ENCODE data around the gene CACNG1. TPM values are rescaled to one million over a fixed set of nuclear protein-coding genes. Genes with fewer than 3 reads are reported as not detected.

The CACNG1 gene
- total and polyA plus RNA-seq, 2 donors (not counting 1 experiment from before 2014, with no cell fraction given) = not detected

DNA sequence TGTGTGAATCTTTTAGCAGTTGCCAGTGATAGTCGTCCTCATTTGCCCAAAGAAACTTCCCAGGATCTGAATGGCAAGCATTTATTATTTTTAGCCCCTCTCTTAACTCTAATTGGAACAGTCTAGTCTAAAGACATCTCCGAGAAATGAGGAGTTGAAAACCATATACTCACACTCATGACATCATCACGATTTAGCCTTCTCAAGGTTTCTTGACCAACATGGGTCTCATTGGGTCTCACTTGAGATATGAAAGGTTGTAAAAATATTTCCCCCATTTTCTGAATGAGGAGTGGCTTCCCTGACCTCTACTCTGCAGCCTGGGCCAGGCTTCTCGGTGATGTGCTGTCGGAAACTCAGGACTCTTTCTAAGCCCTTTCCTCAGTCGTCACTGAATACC is 37.1 kb upstream of the CACNG1 start:
- Histone ChIP-seq H3K27me3 (ENCODE audit: control insufficient read depth, insufficient read depth, low read length) (no peaks in the 10 kb centered on the region), H3K36me3 (ENCODE audit: control insufficient read depth, insufficient read depth, low read length) (no peaks in the 10 kb centered on the region), H3K27ac (ENCODE audit: insufficient read depth, low read length) (no peak overlapping the region), H3K4me2 (ENCODE audit: extremely low read depth, insufficient read depth, low read length) (no peak overlapping the region), H3K9me3 (ENCODE audit: control insufficient read depth, insufficient read depth, low read depth, low read length) (no peaks in the 10 kb centered on the region), H4K20me1 (ENCODE audit: control insufficient read depth, extremely low read depth, insufficient read depth, low read length) (no peaks in the 10 kb centered on the region), H3K9ac (ENCODE audit: insufficient read depth, low read length) (no peak overlapping the region), H2AFZ (ENCODE audit: low read length) (no peak overlapping the region), H3K4me1 (ENCODE audit: control insufficient read depth, extremely low read depth, insufficient read depth, low read length) (no peaks in the 10 kb centered on the region), H3K4me3 (replicated peaks in 1 of 4; ENCODE audit: control extremely low read depth in 1 of 4, insufficient read depth in 1 of 4, low read depth in 3 of 4, low read length in 4 of 4) (no peak overlapping the region), H3K79me2 (ENCODE audit: control insufficient read depth, insufficient read depth, low read length) (no peaks in the 10 kb centered on the region)
- DNase-seq (ENCODE audit: low read depth in 2 of 2) = no peak
- TF ChIP-seq EZH2 (IDR thresholded peaks at IDR 0.05; ENCODE audit: low read length, missing control alignments) = no peak
- TF ChIP-seq, protein P1, sequence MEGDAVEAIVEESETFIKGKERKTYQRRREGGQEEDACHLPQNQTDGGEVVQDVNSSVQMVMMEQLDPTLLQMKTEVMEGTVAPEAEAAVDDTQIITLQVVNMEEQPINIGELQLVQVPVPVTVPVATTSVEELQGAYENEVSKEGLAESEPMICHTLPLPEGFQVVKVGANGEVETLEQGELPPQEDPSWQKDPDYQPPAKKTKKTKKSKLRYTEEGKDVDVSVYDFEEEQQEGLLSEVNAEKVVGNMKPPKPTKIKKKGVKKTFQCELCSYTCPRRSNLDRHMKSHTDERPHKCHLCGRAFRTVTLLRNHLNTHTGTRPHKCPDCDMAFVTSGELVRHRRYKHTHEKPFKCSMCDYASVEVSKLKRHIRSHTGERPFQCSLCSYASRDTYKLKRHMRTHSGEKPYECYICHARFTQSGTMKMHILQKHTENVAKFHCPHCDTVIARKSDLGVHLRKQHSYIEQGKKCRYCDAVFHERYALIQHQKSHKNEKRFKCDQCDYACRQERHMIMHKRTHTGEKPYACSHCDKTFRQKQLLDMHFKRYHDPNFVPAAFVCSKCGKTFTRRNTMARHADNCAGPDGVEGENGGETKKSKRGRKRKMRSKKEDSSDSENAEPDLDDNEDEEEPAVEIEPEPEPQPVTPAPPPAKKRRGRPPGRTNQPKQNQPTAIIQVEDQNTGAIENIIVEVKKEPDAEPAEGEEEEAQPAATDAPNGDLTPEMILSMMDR (conservative IDR thresholded peaks at IDR 0.05 in 1 of 2, IDR thresholded peaks at IDR 0.05 in 1 of 2; ENCODE audit: low read depth in 1 of 2, low read length in 2 of 2) = no peak

GRCh38 chr17:67008101-67008500 is 36.3 kb upstream of the CACNG1 start:
- H3K27ac ChIP-seq (ENCODE audit: insufficient read depth, low read length) = no peak overlapping the region
- no peak for TF ChIP-seq EZH2 (IDR thresholded peaks at IDR 0.05; ENCODE audit: low read length, missing control alignments)
- TF ChIP-seq, protein P1 (conservative IDR thresholded peaks at IDR 0.05 in 1 of 2, IDR thresholded peaks at IDR 0.05 in 1 of 2; ENCODE audit: low read depth in 1 of 2, low read length in 2 of 2) = no peak
- H3K4me3 ChIP-seq (replicated peaks in 1 of 4; ENCODE audit: control extremely low read depth in 1 of 4, insufficient read depth in 1 of 4, low read depth in 3 of 4, low read length in 4 of 4) = no peak overlapping the region
- no peak overlapping the region for H3K9ac ChIP-seq (ENCODE audit: insufficient read depth, low read length)
- no peak overlapping the region for H2AFZ ChIP-seq (ENCODE audit: low read length)
- no peaks in the 10 kb centered on the region for H3K9me3 ChIP-seq (ENCODE audit: control insufficient read depth, insufficient read depth, low read depth, low read length)
- no peaks in the 10 kb centered on the region for H4K20me1 ChIP-seq (ENCODE audit: control insufficient read depth, extremely low read depth, insufficient read depth, low read length)
- no peak for DNase-seq (ENCODE audit: low read depth in 2 of 2)
- no peak overlapping the region for H3K4me2 ChIP-seq (ENCODE audit: extremely low read depth, insufficient read depth, low read length)
- no peaks in the 10 kb centered on the region for H3K4me1 ChIP-seq (ENCODE audit: control insufficient read depth, extremely low read depth, insufficient read depth, low read length)
- H3K27me3 ChIP-seq (ENCODE audit: control insufficient read depth, insufficient read depth, low read length) = no peaks in the 10 kb centered on the region
- no peaks in the 10 kb centered on the region for H3K79me2 ChIP-seq (ENCODE audit: control insufficient read depth, insufficient read depth, low read length)
- no peaks in the 10 kb centered on the region for H3K36me3 ChIP-seq (ENCODE audit: control insufficient read depth, insufficient read depth, low read length)

DNA sequence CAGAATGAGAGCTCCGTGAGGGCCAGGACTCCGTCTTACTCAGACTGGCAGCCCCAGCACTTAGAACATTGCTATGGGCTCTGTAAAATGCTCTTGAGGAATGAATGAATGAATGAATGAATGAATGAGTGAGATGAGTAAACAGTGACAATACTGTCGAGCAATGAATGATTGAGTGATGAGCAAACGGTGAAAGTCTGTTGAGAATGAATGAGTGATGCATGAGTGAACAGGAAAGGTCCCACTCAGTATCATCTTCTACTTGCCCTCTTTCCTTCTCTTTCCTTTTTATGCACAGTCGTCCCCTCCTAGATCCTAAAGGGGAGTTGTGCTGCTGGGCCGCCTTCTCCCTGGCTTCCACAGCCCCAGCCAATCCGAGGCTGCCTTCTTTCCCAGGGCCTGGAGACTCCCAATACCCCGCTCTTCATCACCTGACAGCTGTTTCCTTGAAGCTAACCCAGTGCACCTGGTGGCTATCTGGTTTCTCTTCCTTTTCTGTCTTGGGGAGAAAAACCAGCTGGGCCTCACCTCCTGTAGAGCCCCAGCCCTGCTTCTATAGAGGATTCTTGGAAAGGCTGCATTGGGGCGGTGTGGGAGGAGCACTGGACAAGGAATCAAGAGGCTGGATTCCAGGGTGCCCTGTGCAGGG is 32.7 kb upstream of the CACNG1 start:
- Histone ChIP-seq H3K4me3 (replicated peaks in 1 of 4; ENCODE audit: control extremely low read depth in 1 of 4, insufficient read depth in 1 of 4, low read depth in 3 of 4, low read length in 4 of 4) (no peak overlapping the region), H3K9ac (ENCODE audit: insufficient read depth, low read length) (no peak overlapping the region), H3K27me3 (ENCODE audit: control insufficient read depth, insufficient read depth, low read length) (no peaks in the 10 kb centered on the region), H3K9me3 (ENCODE audit: control insufficient read depth, insufficient read depth, low read depth, low read length) (no peaks in the 10 kb centered on the region), H3K27ac (ENCODE audit: insufficient read depth, low read length) (no peak overlapping the region), H2AFZ (ENCODE audit: low read length) (no peak overlapping the region), H3K4me1 (ENCODE audit: control insufficient read depth, extremely low read depth, insufficient read depth, low read length) (no peaks in the 10 kb centered on the region), H3K4me2 (ENCODE audit: extremely low read depth, insufficient read depth, low read length) (no peak overlapping the region), H4K20me1 (ENCODE audit: control insufficient read depth, extremely low read depth, insufficient read depth, low read length) (no peaks in the 10 kb centered on the region), H3K36me3 (ENCODE audit: control insufficient read depth, insufficient read depth, low read length) (no peaks in the 10 kb centered on the region), H3K79me2 (ENCODE audit: control insufficient read depth, insufficient read depth, low read length) (no peaks in the 10 kb centered on the region)
- TF ChIP-seq, protein P1 (conservative IDR thresholded peaks at IDR 0.05 in 1 of 2, IDR thresholded peaks at IDR 0.05 in 1 of 2; ENCODE audit: low read depth in 1 of 2, low read length in 2 of 2) = no peak
- no peak for TF ChIP-seq EZH2 (IDR thresholded peaks at IDR 0.05; ENCODE audit: low read length, missing control alignments)
- DNase-seq (ENCODE audit: low read depth in 2 of 2) = no peak

Measured in fibroblast of lung (primary cell).